ENCODE data around the gene SP110.
"Not testable (repeated sequence)": the region's sequence is repeated elsewhere in the genome, so short reads cannot be mapped to it uniquely, and the experiment has no call there.

SP110 gene

DNA sequence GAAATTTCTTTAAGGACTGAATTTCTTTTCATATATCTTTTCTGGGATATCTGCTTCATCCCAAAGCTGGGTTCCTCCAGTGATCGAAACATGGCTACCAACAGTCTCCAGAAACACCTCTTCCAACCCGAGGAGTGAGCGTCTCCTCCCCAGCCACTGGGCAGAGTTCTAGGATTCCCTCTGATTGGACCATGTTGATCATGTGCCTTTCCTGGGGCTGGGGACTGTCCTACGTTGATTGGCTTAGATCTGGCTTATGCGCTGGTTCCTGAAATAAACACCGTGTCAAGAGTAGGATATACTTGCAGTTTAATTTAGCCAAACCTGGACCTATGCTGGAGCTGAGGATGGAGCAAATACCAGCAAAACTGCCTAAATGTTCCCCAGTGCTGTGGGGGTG, 95.5 kb downstream of the SP110 start:
- no peak for DNase-seq

DNA sequence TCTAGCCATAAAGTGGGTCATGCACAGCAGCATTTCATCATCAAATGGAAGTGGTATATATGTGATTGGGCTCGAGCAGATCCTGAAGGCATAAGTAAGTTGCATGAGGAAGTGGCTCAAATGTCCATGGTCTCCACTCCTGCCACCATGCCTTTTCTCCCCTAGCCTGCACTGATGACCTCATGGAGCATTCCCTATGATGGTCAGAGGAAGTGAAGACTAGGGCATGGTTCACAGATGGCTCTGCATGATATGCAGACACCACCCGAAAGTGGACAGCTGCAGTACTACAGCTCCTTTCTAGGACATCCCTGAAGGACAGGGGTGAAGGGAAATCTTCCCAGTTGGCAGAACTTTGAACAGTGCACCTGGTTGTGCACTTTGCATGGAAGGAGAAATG, 99.4 kb downstream of the SP110 start:
- DNase-seq: not testable (repeated sequence)

GRCh38 chr2:230119827-230120226, 100.0 kb downstream of the SP110 start:
- DNase-seq: not testable (repeated sequence)

All from effector CD4-positive, alpha-beta T cell (primary cell).